LNCaP clone FGC (cell line): ENCODE results near the gene YKT6.

Experiments used
- DNase-seq: peaks from one replicate; pipeline ENCODE4 v3.0.0-alpha.2; 2011; ENCODE audit warnings: low read depth
- H3K4me3 ChIP-seq: 2 replicates; pipeline ENCODE4 v1.5.1; 2011; ENCODE audit warnings: mild to moderate bottlenecking, low read depth, low read length, control low read depth
- TF ChIP-seq, protein P1 (sequence below): IDR thresholded peaks from 2 replicates; pipeline ENCODE4 v1.5.1; 2012; ENCODE audit warnings: mild to moderate bottlenecking; ENCODE audit not compliant: control insufficient read depth, insufficient read depth; ENCODE audit errors: extremely low read depth

YKT6 gene

DNA sequence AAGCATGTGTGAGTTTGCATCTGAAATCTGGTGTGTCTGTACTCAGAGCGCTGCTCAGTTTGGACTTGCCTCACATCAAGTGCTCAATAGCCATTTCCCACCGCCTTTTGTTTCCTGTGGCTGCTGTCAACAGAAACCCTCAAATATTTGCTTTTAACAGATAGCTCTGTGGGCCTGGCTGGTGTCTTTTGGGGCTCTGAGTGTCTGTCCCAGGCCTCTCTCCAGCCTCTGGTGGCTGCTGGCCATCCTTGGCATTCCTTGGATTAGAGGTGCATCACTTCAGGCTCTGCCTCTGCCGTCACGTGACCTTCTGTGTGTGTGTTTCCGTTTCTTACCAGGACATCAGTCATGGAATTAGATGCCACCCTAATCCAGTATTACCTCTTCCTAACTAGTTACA, 9.3 kb downstream of the YKT6 start:
- H3K4me3 ChIP-seq, result no peak overlapping the region
- DNase-seq, result no peak
- TF ChIP-seq, protein P1, sequence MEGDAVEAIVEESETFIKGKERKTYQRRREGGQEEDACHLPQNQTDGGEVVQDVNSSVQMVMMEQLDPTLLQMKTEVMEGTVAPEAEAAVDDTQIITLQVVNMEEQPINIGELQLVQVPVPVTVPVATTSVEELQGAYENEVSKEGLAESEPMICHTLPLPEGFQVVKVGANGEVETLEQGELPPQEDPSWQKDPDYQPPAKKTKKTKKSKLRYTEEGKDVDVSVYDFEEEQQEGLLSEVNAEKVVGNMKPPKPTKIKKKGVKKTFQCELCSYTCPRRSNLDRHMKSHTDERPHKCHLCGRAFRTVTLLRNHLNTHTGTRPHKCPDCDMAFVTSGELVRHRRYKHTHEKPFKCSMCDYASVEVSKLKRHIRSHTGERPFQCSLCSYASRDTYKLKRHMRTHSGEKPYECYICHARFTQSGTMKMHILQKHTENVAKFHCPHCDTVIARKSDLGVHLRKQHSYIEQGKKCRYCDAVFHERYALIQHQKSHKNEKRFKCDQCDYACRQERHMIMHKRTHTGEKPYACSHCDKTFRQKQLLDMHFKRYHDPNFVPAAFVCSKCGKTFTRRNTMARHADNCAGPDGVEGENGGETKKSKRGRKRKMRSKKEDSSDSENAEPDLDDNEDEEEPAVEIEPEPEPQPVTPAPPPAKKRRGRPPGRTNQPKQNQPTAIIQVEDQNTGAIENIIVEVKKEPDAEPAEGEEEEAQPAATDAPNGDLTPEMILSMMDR, result no peak

DNA sequence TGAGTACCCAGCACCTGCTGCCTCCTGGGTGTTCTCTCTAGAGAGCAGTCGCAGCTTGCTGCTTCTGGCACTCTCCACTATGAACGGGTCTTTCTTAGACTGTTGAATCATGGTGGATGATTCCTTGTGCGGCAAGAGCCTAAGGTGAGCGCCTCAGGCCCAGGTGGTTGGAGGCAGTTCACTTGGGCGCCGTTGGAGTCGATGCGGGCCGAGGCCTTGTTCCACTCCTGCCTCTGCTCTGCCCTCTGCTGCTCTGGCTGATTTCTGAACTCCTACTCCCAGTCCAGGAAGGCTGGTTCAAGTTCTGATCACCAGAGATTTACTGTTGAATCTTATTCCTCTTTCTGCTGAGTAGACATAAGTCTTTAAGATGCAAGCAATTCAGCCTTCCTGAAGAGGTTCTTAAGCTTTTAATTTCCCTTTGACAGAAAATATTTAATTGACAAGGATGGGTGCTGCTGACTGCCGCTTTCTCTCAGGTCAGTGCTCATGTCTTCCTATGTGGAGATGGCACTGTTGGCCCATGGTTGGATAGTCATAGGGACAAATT, 10.4 kb downstream of the YKT6 start:
- no peak overlapping the region for H3K4me3 ChIP-seq
- TF ChIP-seq, protein P1, result no peak

DNA sequence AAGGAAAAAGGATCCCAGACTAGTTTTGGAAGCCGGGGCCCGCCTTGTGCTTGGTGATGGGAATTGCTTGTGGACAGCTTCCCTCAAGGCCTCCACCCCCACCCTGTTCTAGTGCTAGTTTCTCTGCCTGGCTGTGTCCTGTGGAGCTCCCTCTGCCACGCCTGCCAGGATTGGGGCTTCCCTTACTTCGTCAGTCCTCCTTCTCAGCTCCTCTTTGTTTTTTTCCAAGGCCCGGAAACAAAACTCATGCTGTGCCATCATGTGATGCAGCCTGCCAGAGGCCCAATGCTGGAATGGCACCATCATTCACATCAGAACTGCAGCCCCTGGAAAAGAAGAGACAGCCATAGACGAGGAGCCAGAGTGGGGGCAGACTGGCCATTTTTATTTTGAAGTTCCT, 11.2 kb downstream of the YKT6 start:
- H3K4me3 ChIP-seq, result no peak overlapping the region
- no peak for DNase-seq
- TF ChIP-seq, protein P1, result no peak

More for the DNA sequence above, 10.4 kb downstream of the YKT6 start:
- DNase-seq, result no peak

DNA sequence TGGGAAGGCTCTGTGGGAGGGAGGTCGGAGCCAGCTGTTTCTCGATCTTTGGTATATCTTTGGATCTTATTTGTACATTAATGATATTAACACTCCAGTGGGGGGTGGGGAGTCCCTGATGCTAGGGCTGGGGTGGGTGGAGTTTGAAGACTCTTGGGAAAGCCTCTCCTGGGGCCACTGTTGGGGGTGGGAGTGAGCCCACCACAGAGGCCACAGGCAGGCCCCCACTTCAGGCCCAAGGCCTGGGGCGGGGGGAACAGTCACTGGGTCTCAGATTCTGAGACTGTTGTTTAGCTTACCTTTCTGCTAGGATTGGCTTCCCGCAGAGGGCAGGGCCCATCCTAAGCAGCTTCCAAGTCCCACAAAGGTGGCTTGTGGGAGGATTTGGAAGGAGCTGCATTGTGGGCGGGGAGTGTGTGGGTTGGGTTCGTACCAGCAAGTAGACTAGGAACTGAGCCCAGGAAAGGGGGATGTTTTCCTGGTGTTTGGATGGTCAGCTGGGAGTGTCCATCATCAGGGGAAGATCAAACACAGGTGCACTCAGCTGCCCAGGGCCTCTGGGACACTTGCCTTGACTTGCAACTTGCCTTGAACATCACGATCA, 11.9 kb downstream of the YKT6 start:
- DNase-seq, result peak; percentile 32
- TF ChIP-seq, protein P1, result no peak
- H3K4me3 ChIP-seq, result no peak overlapping the region

DNA sequence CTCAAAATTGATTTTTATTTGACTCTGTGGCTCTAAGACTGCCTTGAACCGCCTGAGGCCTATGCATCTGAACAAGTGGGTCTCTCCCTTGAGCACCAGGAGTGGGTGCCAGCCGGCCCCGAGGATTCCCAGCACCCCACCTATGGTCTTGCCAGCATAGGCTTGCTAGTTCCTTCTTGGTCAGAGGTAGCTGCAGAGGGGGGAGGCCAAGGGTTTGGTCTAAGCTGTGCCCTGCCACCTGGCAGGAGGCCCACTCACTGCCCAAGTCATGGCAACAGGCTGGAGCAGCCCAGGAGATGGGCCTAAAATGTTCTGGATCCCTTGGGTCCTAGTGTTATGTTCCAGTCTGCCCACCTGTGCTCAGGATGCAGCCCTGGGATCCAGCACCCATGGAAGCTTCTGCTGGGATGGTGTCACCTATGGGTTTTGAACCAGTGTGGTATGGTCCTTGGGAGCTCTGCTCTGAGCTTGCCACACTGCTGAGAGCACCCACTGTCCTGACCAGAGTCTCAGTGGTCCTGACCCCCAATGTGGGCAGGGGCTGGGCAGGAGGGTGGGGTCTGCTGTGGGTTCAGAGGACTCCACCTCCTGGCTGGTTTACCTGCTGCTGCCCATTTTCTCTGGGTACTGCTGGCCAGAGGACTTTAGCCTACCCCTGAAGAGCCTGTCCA, 12.6 kb downstream of the YKT6 start:
- no peak for DNase-seq
- TF ChIP-seq, protein P1, result no peak

DNA sequence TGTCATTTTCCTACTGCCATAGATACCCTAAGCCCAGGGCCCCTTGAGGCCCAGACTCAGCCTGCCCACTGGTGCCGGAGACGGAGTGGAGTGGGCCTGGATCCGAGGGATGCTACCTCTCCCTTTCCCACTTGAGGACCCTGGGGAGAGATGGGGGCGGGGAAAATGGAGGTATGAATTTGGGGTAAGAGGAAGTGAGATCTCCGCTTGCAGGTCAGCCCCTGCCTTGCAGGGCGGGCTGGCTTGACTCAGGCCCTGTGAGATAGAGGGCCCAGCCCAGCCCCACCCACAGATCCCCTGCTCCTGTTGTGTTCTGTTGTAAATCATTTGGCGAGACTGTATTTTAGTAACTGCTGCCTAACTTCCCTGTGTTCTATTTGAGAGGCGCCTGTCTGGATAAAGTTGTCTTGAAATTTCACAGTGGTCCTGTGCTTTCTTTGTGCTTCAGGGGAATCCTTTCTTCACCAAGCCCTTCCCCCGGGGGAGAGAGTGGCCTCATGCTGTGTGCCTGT, 13.2 kb downstream of the YKT6 start:
- H3K4me3 ChIP-seq, result no peak overlapping the region
- TF ChIP-seq, protein P1, result no peak
- DNase-seq, result no peak

More for the DNA sequence above, 12.6 kb downstream of the YKT6 start:
- H3K4me3 ChIP-seq, result no peak overlapping the region
